Muscle layer of duodenum (tissue), 2 donors: Measurements from ENCODE around the gene C11orf91.
A peak's percentile ranks its signal among the peaks of the same experiment; 100 is the strongest.
"Not testable (repeated sequence)": the region's sequence is repeated elsewhere in the genome, so short reads cannot be mapped to it uniquely, and the experiment has no call there.

Experiments used
- H3K27ac ChIP-seq: one replicate; pipeline ENCODE4 v1.7.0; 2013; ENCODE audit warnings: mild to moderate bottlenecking, low read length
- H3K27me3 ChIP-seq: one replicate; pipeline ENCODE4 v1.7.0; 2013; ENCODE audit warnings: low read depth, mild to moderate bottlenecking, control low read depth, low read length
- H3K36me3 ChIP-seq, 2 donors: one replicate each; pipeline ENCODE4 v1.7.0; 2013; ENCODE audit warnings: low read length in 2 of 2, control low read depth in 1 of 2, mild to moderate bottlenecking in 1 of 2; ENCODE audit not compliant: insufficient read depth in 2 of 2, control insufficient read depth in 1 of 2
- H3K4me1 ChIP-seq, 2 donors: one replicate each; pipeline ENCODE4 v1.7.0; 2013; ENCODE audit warnings: low read length in 2 of 2, mild to moderate bottlenecking in 2 of 2, control low read depth in 1 of 2, moderate library complexity in 1 of 2; ENCODE audit not compliant: insufficient read depth in 2 of 2, control insufficient read depth in 1 of 2
- H3K4me3 ChIP-seq, 2 donors: one replicate each; pipeline ENCODE4 v1.7.0; 2013; ENCODE audit warnings: low read length in 2 of 2, low read depth in 1 of 2, mild to moderate bottlenecking in 1 of 2
- H3K9me3 ChIP-seq, 2 donors: one replicate each; pipeline ENCODE4 v1.7.0; 2013; ENCODE audit warnings: low read length in 2 of 2, control low read depth in 1 of 2, mild to moderate bottlenecking in 1 of 2; ENCODE audit not compliant: control insufficient read depth in 1 of 2
- donor health status: healthy.

C11orf91 gene

DNA sequence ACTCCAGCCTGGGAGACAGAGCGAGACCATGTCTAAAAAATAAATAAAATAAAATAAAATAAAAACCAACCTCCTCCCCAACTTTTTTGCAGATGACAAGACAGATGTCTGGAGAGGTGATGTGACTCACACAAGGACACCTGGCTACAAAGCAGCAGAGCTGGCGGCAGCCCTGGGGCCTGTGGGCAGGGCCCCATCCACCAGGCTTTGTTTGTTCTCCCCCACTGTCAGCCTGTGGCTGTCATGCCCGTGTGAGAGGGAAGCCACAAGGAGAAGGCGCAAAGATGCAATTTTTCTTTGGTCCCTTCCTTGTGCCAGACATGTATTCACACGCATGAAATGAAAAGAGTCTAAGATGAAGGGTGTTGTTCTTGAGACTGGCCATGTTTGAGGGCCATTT, 19.0 kb upstream of the C11orf91 start:
- no peak overlapping the region for H3K27ac ChIP-seq
- H3K36me3 ChIP-seq = peaks cover 28 to 50% of the 10 kb centered on the region in 2 donors
- peaks cover 26 to 35% of the 10 kb centered on the region in 2 donors for H3K4me1 ChIP-seq
- H3K27me3 ChIP-seq = no peaks in the 10 kb centered on the region
- no peak overlapping the region for H3K4me3 ChIP-seq
- no peaks in the 10 kb centered on the region for H3K9me3 ChIP-seq

DNA sequence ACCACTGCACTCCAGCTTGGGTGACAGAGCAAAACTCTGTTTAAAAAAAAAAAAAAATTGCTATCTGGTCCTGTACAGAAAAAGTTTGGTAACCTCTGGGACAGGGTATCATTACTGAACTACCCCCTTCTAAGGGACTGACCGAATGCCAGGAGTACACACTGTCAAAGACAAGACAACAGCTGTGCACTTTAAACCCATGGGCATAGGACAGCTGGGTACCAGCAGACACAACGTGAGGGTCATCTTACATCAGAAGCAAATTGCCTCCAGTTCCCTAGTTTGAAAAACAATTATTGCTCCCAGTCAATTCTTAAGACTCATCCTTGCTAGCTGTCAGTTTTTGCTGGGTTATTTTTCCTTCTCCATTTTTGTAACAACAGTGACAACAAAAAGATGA, 17.8 kb upstream of the C11orf91 start:
- Histone ChIP-seq H3K36me3 (peaks cover 35 to 56% of the 10 kb centered on the region in 2 donors), H3K27me3 (no peaks in the 10 kb centered on the region), H3K9me3 (no peaks in the 10 kb centered on the region), H3K4me3 (no peak overlapping the region), H3K4me1 (peaks cover 19 to 24% of the 10 kb centered on the region in 2 donors), H3K27ac (no peak overlapping the region)

DNA sequence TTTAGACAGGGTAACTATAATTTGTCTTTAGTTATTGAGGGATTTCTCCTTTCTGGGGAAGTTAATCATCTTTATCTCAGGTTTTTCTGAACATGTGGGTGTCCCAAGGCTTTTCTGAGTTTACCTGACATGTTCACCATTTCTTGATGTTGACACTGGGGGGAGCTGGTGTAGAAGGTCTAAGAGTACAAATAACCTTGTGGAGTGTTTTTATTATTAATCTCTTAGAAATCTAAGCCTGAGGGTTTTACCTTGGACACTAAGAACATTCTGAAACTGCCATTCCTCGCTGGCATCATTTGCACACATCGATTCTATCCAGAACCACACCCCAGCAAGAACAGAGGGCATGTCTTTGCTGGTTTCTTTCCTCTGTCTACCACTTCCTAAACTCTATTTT, 15.6 kb upstream of the C11orf91 start:
- no peaks in the 10 kb centered on the region for H3K9me3 ChIP-seq
- no peak overlapping the region for H3K4me3 ChIP-seq
- no peak overlapping the region for H3K27ac ChIP-seq
- peaks cover 4 to 5% of the 10 kb centered on the region in 2 donors for H3K4me1 ChIP-seq
- no peaks in the 10 kb centered on the region for H3K27me3 ChIP-seq
- H3K36me3 ChIP-seq = peaks cover 39 to 55% of the 10 kb centered on the region in 2 donors

DNA sequence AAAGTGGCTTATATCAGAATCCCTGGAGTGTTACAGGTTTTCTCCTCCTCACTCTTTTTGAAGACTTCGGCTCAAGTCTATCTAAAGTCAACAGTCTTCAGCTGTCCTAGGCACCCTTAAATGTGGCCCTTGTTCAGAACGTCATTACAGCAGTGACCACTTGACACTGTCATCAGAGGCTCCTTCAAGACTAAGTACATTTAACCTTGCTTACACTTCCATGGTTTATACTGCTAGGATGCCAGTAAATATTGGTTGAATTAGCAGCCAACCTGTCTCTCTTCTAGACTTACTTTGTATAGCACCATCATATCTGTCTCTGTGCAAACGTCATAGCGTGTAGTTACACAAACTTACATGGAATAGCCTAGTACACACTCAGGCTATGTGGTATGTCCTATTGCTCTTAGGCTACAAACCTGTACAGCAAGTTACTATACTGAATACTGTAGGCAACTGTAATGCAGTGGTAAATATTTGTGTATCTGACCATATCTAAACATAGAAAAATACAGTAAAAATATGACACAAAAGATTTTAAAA, 13.3 kb upstream of the C11orf91 start:
- peaks cover 47 to 63% of the 10 kb centered on the region in 2 donors for H3K36me3 ChIP-seq
- H3K4me1 ChIP-seq = peaks cover 3 to 9% of the 10 kb centered on the region in 2 donors
- H3K9me3 ChIP-seq = no peaks in the 10 kb centered on the region
- H3K27ac ChIP-seq = peak overlapping the region; percentile 26
- no peak overlapping the region for H3K4me3 ChIP-seq
- no peaks in the 10 kb centered on the region for H3K27me3 ChIP-seq

DNA sequence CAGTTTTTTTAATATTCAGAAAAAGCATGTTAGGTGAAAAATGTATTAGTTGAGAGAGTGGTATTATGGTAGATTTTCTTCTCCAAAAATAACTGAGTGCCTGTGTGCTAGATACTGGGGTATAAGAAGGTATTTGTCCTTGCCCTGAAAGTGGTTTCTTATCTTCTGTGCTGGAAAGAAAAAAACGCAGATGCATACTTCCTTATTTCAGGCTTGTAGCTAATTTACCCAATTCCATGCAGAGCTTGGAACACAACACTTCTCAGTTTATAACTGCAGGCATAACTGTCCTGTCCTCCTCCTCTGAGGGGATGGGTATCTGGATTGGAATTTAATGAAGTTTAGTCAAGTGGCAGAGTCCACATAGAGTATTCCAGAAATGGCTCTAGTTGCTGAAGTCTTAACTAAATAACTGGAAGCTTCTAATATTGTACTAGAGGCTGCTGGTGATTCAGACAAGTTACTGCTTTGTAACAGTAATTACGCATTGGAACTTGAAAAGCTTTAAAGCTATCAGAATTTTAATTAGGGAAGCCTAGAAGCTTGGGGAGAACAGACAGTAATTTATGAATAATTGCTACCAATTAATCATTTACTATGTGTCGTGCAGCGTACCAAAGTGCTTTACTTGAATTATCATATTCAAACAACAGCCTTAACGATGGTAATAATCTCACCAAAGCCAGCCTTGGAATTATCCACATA, 12.7 kb upstream of the C11orf91 start:
- H3K4me1 ChIP-seq = peaks cover 3 to 11% of the 10 kb centered on the region in 2 donors
- H3K27ac ChIP-seq = peak overlapping the region; percentile 26
- peaks cover 46 to 60% of the 10 kb centered on the region in 2 donors for H3K36me3 ChIP-seq
- H3K27me3 ChIP-seq = no peaks in the 10 kb centered on the region
- no peaks in the 10 kb centered on the region for H3K9me3 ChIP-seq
- H3K4me3 ChIP-seq = no peak overlapping the region

DNA sequence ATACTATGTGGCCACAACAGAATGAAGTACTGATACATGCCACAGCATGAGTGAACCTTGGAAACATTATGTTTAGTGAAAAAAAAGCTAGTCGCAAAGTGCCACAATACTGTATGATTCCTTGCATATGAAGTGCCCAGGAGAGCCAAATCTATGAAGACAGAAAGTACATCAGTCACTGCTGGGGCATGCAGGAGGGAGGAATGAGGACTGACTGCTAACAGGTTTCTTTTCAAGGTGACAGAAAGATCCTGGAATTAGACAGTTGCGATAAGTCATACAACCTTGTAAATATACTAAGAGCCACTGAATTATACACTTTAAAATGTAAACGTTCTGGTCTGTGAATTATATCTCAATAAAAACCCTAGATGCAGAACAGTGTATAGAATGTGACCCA, 11.8 kb upstream of the C11orf91 start:
- no peaks in the 10 kb centered on the region for H3K9me3 ChIP-seq
- no peak overlapping the region for H3K27ac ChIP-seq
- no peaks in the 10 kb centered on the region for H3K27me3 ChIP-seq
- peaks cover 49 to 65% of the 10 kb centered on the region in 2 donors for H3K36me3 ChIP-seq
- H3K4me3 ChIP-seq = no peak overlapping the region
- H3K4me1 ChIP-seq = peaks cover 3 to 11% of the 10 kb centered on the region in 2 donors

GRCh38 chr11:33709466-33709865, 8.8 kb upstream of the C11orf91 start:
- H3K36me3 ChIP-seq = peaks cover 37 to 60% of the 10 kb centered on the region in 2 donors

DNA sequence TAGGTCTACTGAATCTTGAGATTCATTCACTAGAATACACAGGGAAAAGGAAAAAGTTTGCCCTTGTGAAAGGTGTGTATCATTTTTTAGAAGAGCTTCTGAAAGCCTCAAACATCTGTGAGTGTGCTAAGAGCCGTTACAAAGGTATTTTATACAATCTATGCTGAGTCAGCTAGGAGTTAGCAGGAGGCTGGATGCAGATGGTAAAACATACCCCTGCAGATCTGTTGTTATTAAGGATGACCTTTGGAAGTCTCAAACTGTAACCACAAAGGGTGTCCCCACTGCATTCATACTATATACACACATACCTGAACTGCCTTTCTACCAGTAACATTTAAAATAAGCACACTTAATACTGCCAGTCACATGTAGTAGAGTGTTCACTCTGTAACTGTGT, 8.4 kb upstream of the C11orf91 start:
- H3K27ac ChIP-seq = no peak overlapping the region
- peaks cover 0 to 7% of the 10 kb centered on the region in 2 donors for H3K4me1 ChIP-seq
- no peaks in the 10 kb centered on the region for H3K9me3 ChIP-seq
- H3K27me3 ChIP-seq = no peaks in the 10 kb centered on the region
- no peak overlapping the region for H3K4me3 ChIP-seq
- H3K36me3 ChIP-seq = peaks cover 35 to 57% of the 10 kb centered on the region in 2 donors

More at GRCh38 chr11:33709466-33709865, 8.8 kb upstream of the C11orf91 start:
- no peak overlapping the region for H3K27ac ChIP-seq
- no peak overlapping the region for H3K4me3 ChIP-seq
- no peaks in the 10 kb centered on the region for H3K27me3 ChIP-seq
- H3K4me1 ChIP-seq = peaks cover 0 to 7% of the 10 kb centered on the region in 2 donors
- no peaks in the 10 kb centered on the region for H3K9me3 ChIP-seq

GRCh38 chr11:33707831-33708230, 7.2 kb upstream of the C11orf91 start:
- peaks cover 26 to 50% of the 10 kb centered on the region in 2 donors for H3K36me3 ChIP-seq
- H3K4me1 ChIP-seq, H3K27me3 ChIP-seq, H3K9me3 ChIP-seq, H3K4me3 ChIP-seq, H3K27ac ChIP-seq: not testable (repeated sequence)

- no peak overlapping the region for H3K4me3 ChIP-seq
These were observed 6.3 kb upstream of the C11orf91 start for GRCh38 chr11:33706966-33707365.

DNA sequence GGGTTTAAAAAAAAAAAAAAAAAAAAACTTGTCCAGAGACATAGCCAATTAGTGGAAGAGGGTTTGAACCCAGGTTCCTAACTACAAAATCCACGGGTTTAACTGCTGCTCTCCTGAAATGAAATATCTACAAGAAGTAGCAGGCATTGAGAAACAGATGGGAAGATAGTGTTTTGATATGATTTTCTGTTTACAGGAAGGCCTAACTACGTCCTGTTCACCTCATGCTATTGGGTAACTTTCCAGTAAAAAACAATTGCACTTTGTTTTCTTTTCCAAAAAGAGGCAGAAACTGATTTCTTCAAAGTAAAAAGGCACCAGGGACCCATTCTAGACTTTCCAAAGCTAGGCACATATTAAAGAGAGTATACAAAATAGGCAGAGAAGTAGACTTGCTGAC, 5.9 kb upstream of the C11orf91 start:
- no peak overlapping the region for H3K27ac ChIP-seq
- peaks cover 0 to 11% of the 10 kb centered on the region in 2 donors for H3K4me1 ChIP-seq
- H3K36me3 ChIP-seq = peaks cover 26 to 43% of the 10 kb centered on the region in 2 donors
- H3K27me3 ChIP-seq = no peaks in the 10 kb centered on the region
- H3K4me3 ChIP-seq = no peak overlapping the region
- H3K9me3 ChIP-seq = no peaks in the 10 kb centered on the region

More at GRCh38 chr11:33706966-33707365, 6.3 kb upstream of the C11orf91 start:
- Histone ChIP-seq H3K9me3 (no peaks in the 10 kb centered on the region), H3K27me3 (no peaks in the 10 kb centered on the region), H3K36me3 (peaks cover 26 to 43% of the 10 kb centered on the region in 2 donors), H3K4me1 (peaks cover 0 to 11% of the 10 kb centered on the region in 2 donors), H3K27ac (no peak overlapping the region)
